ENCODE results near the gene EIF4H.

- TF ChIP-seq FOS (IDR thresholded peaks at IDR 0.05; ENCODE audit: borderline replicate concordance, insufficient read depth, low read length) (no peak), POLR2AphosphoS5 (IDR thresholded peaks at IDR 0.05; ENCODE audit: insufficient read depth, low read depth, low read length) (no peak), CTCF (IDR thresholded peaks at IDR 0.05; ENCODE audit: extremely low read depth in 1 of 2, insufficient read depth in 1 of 2, low read depth in 1 of 2, low read length in 2 of 2) (no peak), POLR2A (IDR thresholded peaks at IDR 0.05; ENCODE audit: low read depth, low read length) (no peak), MYC (IDR thresholded peaks at IDR 0.05; ENCODE audit: low read depth, low read length) (no peak), EZH2 (IDR thresholded peaks at IDR 0.05; ENCODE audit: borderline replicate concordance, low read depth, low read length, severe bottlenecking) (no peak), MAX (IDR thresholded peaks at IDR 0.05; ENCODE audit: insufficient read depth, insufficient read length) (no peak), JUN (IDR thresholded peaks at IDR 0.05; ENCODE audit: borderline replicate concordance, insufficient read depth, insufficient read length, low read depth) (no peak)
Observed at GRCh38 chr7:74138945-74139843, 35.0 kb upstream of the EIF4H start.
